IMR-90 (cell line): ENCODE measurements around the gene KCNJ16. TPM values are rescaled to one million over a fixed set of nuclear protein-coding genes. Genes with fewer than 3 reads are reported as not detected.

ENCODE experiments used
- ATAC-seq: fragments of 200-7000 bp; cut with Tn5 transposase; 2 replicates; pipeline ENCODE4 v1.9.1; 2020; ENCODE audit warnings: low read depth, mild to moderate bottlenecking, moderate library complexity
- BruUV-seq: library from RNA; stranded (reverse); fragments of 400-500 nt; replicated peaks from 2 replicates; lab custom pipeline; 2021; lab: Mats Ljungman, UMichigan
- CTCF ChIA-PET: fragments of 300-600 bp; formaldehyde crosslinking; extraction: SDS; loops from one replicate; lab custom pipeline; 2021; ENCODE audit warnings: antibody characterized with exemption; lab: Yijun Ruan, JAX
- POLR2A ChIA-PET: fragments of 300-600 bp; sonication (Branson Sonifier 250); formaldehyde crosslinking; loops from one replicate; lab custom pipeline; 2022; ENCODE audit warnings: antibody characterized with exemption; ENCODE audit not compliant: unreplicated experiment; lab: Charles Lee
- DNase-seq: peaks from one replicate; pipeline ENCODE4 v3.0.0; 2013
- H2AFZ ChIP-seq: replicated peaks from 2 replicates; pipeline ENCODE3; 2013; ENCODE audit warnings: low read length, mild to moderate bottlenecking; ENCODE audit not compliant: poor library complexity
- H2AK5ac ChIP-seq: 2 replicates; pipeline ENCODE4 v1.6.1; 2013; ENCODE audit warnings: low read depth, low read length, inconsistent platforms
- H2AK9ac ChIP-seq: replicated peaks from 2 replicates; pipeline ENCODE3; 2013; ENCODE audit warnings: mild to moderate bottlenecking, low read depth, low read length, moderate library complexity; ENCODE audit not compliant: poor library complexity
- H2BK120ac ChIP-seq: 2 replicates; pipeline ENCODE4 v1.6.1; 2013; ENCODE audit warnings: low read depth, low read length, inconsistent platforms
- H2BK15ac ChIP-seq: 3 replicates; pipeline ENCODE4 v1.6.1; 2013; ENCODE audit warnings: low read depth, low read length, inconsistent platforms
- H2BK20ac ChIP-seq: 2 replicates; pipeline ENCODE4 v1.6.1; 2013; ENCODE audit warnings: low read depth, mild to moderate bottlenecking, inconsistent platforms, low read length, moderate library complexity
- H2BK5ac ChIP-seq: 2 replicates; pipeline ENCODE4 v1.6.1; 2013; ENCODE audit warnings: mild to moderate bottlenecking, low read depth, low read length, inconsistent platforms; ENCODE audit not compliant: poor library complexity, severe bottlenecking
- H3K14ac ChIP-seq: replicated peaks from 2 replicates; pipeline ENCODE4 v1.6.1; 2013; ENCODE audit warnings: low read depth, low read length, inconsistent platforms
- H3K18ac ChIP-seq: 2 replicates; pipeline ENCODE4 v1.6.1; 2013; ENCODE audit warnings: low read depth, low read length, control low read depth
- H3K23ac ChIP-seq: 2 replicates; pipeline ENCODE4 v1.6.1; 2013; ENCODE audit warnings: low read depth, low read length, inconsistent platforms
- H3K27ac ChIP-seq: 2 replicates; pipeline ENCODE4 v1.5.1; 2013; ENCODE audit warnings: mild to moderate bottlenecking, control low read depth, low read length; ENCODE audit not compliant: insufficient read depth
- H3K27me3 ChIP-seq: 2 replicates; pipeline ENCODE4 v1.6.1; 2013; ENCODE audit warnings: low read length; ENCODE audit not compliant: control insufficient read depth, insufficient read depth
- H3K36me3 ChIP-seq: 2 replicates; pipeline ENCODE4 v1.6.1; 2013; ENCODE audit warnings: low read length, mixed read lengths; ENCODE audit not compliant: control insufficient read depth, insufficient read depth
- H3K4ac ChIP-seq: 2 replicates; pipeline ENCODE4 v1.6.1; 2013; ENCODE audit warnings: low read depth, low read length, inconsistent platforms
- H3K4me1 ChIP-seq: 2 replicates; pipeline ENCODE4 v1.6.1; 2013; ENCODE audit warnings: low read length, mixed read lengths; ENCODE audit not compliant: control insufficient read depth, insufficient read depth
- H3K4me2 ChIP-seq: 2 replicates; pipeline ENCODE4 v1.6.1; 2013; ENCODE audit warnings: low read depth, mild to moderate bottlenecking, control low read depth, low read length, moderate library complexity
- H3K4me3 ChIP-seq: 2 replicates; pipeline ENCODE4 v1.5.1; 2013; ENCODE audit warnings: low read depth, mild to moderate bottlenecking, control low read depth, low read length, moderate library complexity; ENCODE audit not compliant: insufficient read depth
- H3K56ac ChIP-seq: 2 replicates; pipeline ENCODE4 v1.6.1; 2013; ENCODE audit warnings: low read length, inconsistent platforms; ENCODE audit not compliant: insufficient read depth; ENCODE audit errors: extremely low read depth
- H3K79me1 ChIP-seq, 2 experiments: 2 replicates each; pipeline ENCODE4 v1.6.1; 2013; ENCODE audit warnings: low read length in 2 of 2, inconsistent platforms in 1 of 2, low read depth in 1 of 2
- H3K9ac ChIP-seq: 2 replicates; pipeline ENCODE4 v1.6.1; 2013; ENCODE audit warnings: low read depth, low read length, control low read depth
- H3K9me1 ChIP-seq: 2 replicates; pipeline ENCODE4 v1.6.1; 2013; ENCODE audit warnings: low read length, inconsistent platforms; ENCODE audit not compliant: insufficient read depth
- H3K9me3 ChIP-seq: 2 replicates; pipeline ENCODE4 v1.6.1; 2013; ENCODE audit warnings: low read length; ENCODE audit not compliant: control insufficient read depth, insufficient read depth
- H4K20me1 ChIP-seq: 2 replicates; pipeline ENCODE4 v1.6.1; 2013; ENCODE audit warnings: low read length, inconsistent platforms; ENCODE audit not compliant: insufficient read depth
- H4K5ac ChIP-seq: 2 replicates; pipeline ENCODE4 v1.6.1; 2013; ENCODE audit warnings: mild to moderate bottlenecking, low read depth, low read length, control low read depth
- H4K8ac ChIP-seq, 2 experiments: 2 replicates each; pipeline ENCODE4 v1.6.1; 2013; ENCODE audit warnings: low read depth in 2 of 2, low read length in 2 of 2, control low read depth in 1 of 2, inconsistent platforms in 1 of 2
- H4K91ac ChIP-seq: 2 replicates; pipeline ENCODE4 v1.6.1; 2013; ENCODE audit warnings: low read depth, low read length, inconsistent platforms; ENCODE audit not compliant: insufficient read depth
- BHLHE40 ChIP-seq: fragments of 150-350 bp; IDR thresholded peaks from 2 replicates; pipeline ENCODE4 v1.6.1; 2016; ENCODE audit warnings: mild to moderate bottlenecking, low read depth, low read length
- CHD1 ChIP-seq: IDR thresholded peaks from 2 replicates; pipeline ENCODE4 v1.6.1; 2012; ENCODE audit warnings: low read depth, low read length, improper control_type of control experiment
- CTCF ChIP-seq: conservative IDR thresholded peaks from 2 replicates; pipeline ENCODE4 v1.5.1; 2012; ENCODE audit warnings: mild to moderate bottlenecking, low read depth, low read length, improper control_type of control experiment
- ELK1 ChIP-seq: fragments of 150-350 bp; IDR thresholded peaks from 2 replicates; pipeline ENCODE4 v1.6.1; 2016; ENCODE audit warnings: low read depth, mild to moderate bottlenecking, low read length, moderate library complexity, borderline replicate concordance
- FOS ChIP-seq: fragments of 150-350 bp; IDR thresholded peaks from 2 replicates; pipeline ENCODE4 v1.6.1; 2016; ENCODE audit warnings: low read depth, low read length
- MAFK ChIP-seq: IDR thresholded peaks from 2 replicates; pipeline ENCODE4 v1.6.1; 2012; ENCODE audit warnings: low read depth, low read length, improper control_type of control experiment
- MAZ ChIP-seq: IDR thresholded peaks from 2 replicates; pipeline ENCODE4 v1.6.1; 2012; ENCODE audit warnings: low read depth, mild to moderate bottlenecking, low read length, improper control_type of control experiment, moderate library complexity, borderline replicate concordance
- MXI1 ChIP-seq: IDR thresholded peaks from 2 replicates; pipeline ENCODE4 v1.6.1; 2012; ENCODE audit warnings: low read depth, mild to moderate bottlenecking, low read length, moderate library complexity, borderline replicate concordance
- NFE2L2 ChIP-seq: fragments of 150-350 bp; IDR thresholded peaks from 2 replicates; pipeline ENCODE4 v1.6.1; 2016; ENCODE audit warnings: low read depth, mild to moderate bottlenecking, low read length
- POLR2A ChIP-seq: IDR thresholded peaks from 2 replicates; pipeline ENCODE4 v1.6.1; 2012; ENCODE audit warnings: mild to moderate bottlenecking, low read depth, low read length
- RAD21 ChIP-seq: IDR thresholded peaks from 2 replicates; pipeline ENCODE4 v1.6.1; 2012; ENCODE audit warnings: low read length, improper control_type of control experiment
- RCOR1 ChIP-seq: IDR thresholded peaks from 2 replicates; pipeline ENCODE4 v1.6.1; 2012; ENCODE audit warnings: mild to moderate bottlenecking, low read length, improper control_type of control experiment; ENCODE audit not compliant: insufficient replicate concordance
- RFX5 ChIP-seq: IDR thresholded peaks from 2 replicates; pipeline ENCODE4 v1.8.0; 2012; ENCODE audit warnings: low read depth, mild to moderate bottlenecking, low read length, moderate library complexity
- USF2 ChIP-seq: fragments of 150-350 bp; IDR thresholded peaks from 2 replicates; pipeline ENCODE4 v1.6.1; 2017; ENCODE audit warnings: mild to moderate bottlenecking, antibody characterized with exemption, low read length, low read depth
- WGBS, 2 experiments: methylation state at CpG; one replicate each; pipeline versions ENCODE4 v1.1.5 to v1.1.7; 2013; ENCODE audit warnings: missing lambda C conversion rate in 2 of 2; ENCODE audit not compliant: insufficient read length in 1 of 2; ENCODE audit errors: extremely low coverage in 2 of 2; 5-methylcytosine and 5-hydroxymethylcytosine counted together
- dilution Hi-C: fragments of 300-500 bp; cut with HindIII; formaldehyde crosslinking; loops from one replicate; pipeline ENCODE4 v1.14.3; 2018; ENCODE audit warnings: low sequenced_read_pairs; ENCODE audit not compliant: unreplicated experiment
- in situ Hi-C: fragments of 300-500 bp; cut with MboI; formaldehyde crosslinking; loops from 3 replicates; pipeline ENCODE4 v1.14.3; 2019; ENCODE audit warnings: low sequenced_read_pairs, inconsistent platforms, mixed read lengths
- intact Hi-C: fragments of 100-400 bp; cut with micrococcal nuclease; formaldehyde crosslinking; loops from 2 replicates; pipeline ENCODE4 v1.10.0; 2022
- polyA plus RNA-seq, 3 experiments: library from polyadenylated mRNA; depleted of rRNA; stranded (reverse); fragments of >200 nt; gene quantifications; 2 replicates each; pipeline ENCODE4 v1.2.3, GENCODE V29; 2012; ENCODE audit warnings: low replicate concordance in 1 of 3
- total RNA-seq: library from RNA; depleted of rRNA; stranded (reverse); fragments of >200 nt; gene quantifications from 2 replicates; pipeline ENCODE4 v1.2.3, GENCODE V29; 2012

KCNJ16 gene
- total and polyA plus RNA-seq, 2 of the 4 experiments (the other 2 are of a cell fraction), result not detected

GRCh38 chr17:70028978-70029767, 45.9 kb upstream of the KCNJ16 start:
- POLR2A ChIA-PET, result interaction anchor here (0.5 kb wide), 1 partner anchor 41 kb away, joined by 3 read pairs; no protein-coding TSS in a partner anchor
- Histone ChIP-seq H3K18ac (peak overlapping the region; percentile 70), H3K56ac (no peak overlapping the region), H3K4me3 (no peak overlapping the region), H3K14ac (no peak overlapping the region), H2AFZ (no peak overlapping the region), H2BK20ac (peak overlapping the region; percentile 12; the same call in 1 of the 2 replicates), H3K9me1 (no peaks in the 10 kb centered on the region), H4K91ac (no peak overlapping the region; the same call in 1 of the 2 replicates), H3K4me1 (peaks cover 10% of the 10 kb centered on the region), H3K4ac (no peak overlapping the region), H4K20me1 (no peaks in the 10 kb centered on the region), H3K27ac (peak overlapping the region; percentile 12; the same call in 1 of the 2 replicates), H3K36me3 (no peaks in the 10 kb centered on the region), H3K9me3 (no peaks in the 10 kb centered on the region), H3K9ac (no peak overlapping the region), H4K5ac (peak overlapping the region; percentile 7; the same call in 1 of the 2 replicates), H2AK9ac (no peak overlapping the region), H3K23ac (no peak overlapping the region), H3K79me1 (no peaks in the 10 kb centered on the region), H3K4me2 (no peak overlapping the region), H2BK120ac (no peak overlapping the region), H4K8ac (no peak overlapping the region; a peak in 1 of 4 replicates), H3K27me3 (no peaks in the 10 kb centered on the region), H2BK5ac (no peak overlapping the region), H2AK5ac (no peak overlapping the region), H2BK15ac (peak overlapping the region; percentile 14; the same call in 2 of the 3 replicates)
- BruUV-seq, result no TSS peak
- TF ChIP-seq RCOR1 (no peak), MXI1 (no peak), ELK1 (no peak), POLR2A (no peak), USF2 (no peak), FOS (no peak), MAZ (no peak), CTCF (no peak), NFE2L2 (no peak), RAD21 (no peak), RFX5 (no peak), BHLHE40 (no peak), MAFK (no peak), CHD1 (no peak)
- CTCF ChIA-PET, result interaction anchor here (0.6 kb wide), 2 partner anchors 122 to 461 kb away, joined by 3 to 4 read pairs; no protein-coding TSS in a partner anchor
- WGBS, 2 experiments, result no CpG with 5 or more reads among the region's 2 CpGs
- ATAC-seq (peak; percentile 48; the same call in 1 of the 2 replicates), DNase-seq (no peak)
- intact Hi-C loops, result no loop called here
- in situ Hi-C loops, result no loop called here
- dilution Hi-C loops, result no loop called here
